ENCODE results near the gene PLG.
"Not testable (repeated sequence)": the region's sequence is repeated elsewhere in the genome, so short reads cannot be mapped to it uniquely, and the experiment has no call there.

Gene PLG

DNA sequence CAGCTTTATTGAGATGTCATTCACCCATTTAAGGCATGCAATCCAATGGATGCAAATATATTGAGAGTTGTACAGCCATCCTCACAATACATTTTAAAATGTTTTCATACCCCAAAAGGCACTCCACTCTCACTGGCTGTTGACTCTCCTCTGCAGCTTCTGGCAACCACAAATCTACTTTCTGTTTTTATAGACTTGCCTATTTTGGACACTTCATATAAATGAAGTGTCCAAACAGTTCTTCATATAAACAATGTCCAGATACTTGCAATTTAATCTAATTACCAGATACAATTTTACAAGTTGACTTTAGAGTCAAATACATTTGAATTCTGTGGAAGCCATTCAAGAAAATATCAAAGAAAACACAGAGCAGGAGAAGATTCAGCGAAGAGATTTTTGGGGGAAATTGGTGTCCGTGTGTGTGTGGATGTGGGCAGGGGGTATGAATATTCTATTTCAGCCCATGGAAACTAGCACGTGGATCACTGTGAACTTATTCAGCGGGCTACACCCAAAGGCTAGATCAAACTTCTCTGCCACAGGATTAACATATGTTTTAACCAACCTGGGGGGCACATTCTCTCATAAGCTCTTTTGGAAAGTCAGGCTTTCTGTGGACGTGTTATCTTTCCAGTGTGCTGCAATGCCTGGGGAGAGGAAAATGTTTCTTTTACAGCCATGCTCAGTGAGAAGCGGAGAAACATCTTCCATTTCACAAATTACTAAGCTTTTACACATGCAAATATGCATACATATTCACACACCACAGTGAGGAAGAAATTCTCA lies 73.9 kb downstream of the PLG start:
- H3K4me3 ChIP-seq (ENCODE audit: control insufficient read depth, low read depth, low read length) = no peak overlapping the region
- TF ChIP-seq, protein P1, sequence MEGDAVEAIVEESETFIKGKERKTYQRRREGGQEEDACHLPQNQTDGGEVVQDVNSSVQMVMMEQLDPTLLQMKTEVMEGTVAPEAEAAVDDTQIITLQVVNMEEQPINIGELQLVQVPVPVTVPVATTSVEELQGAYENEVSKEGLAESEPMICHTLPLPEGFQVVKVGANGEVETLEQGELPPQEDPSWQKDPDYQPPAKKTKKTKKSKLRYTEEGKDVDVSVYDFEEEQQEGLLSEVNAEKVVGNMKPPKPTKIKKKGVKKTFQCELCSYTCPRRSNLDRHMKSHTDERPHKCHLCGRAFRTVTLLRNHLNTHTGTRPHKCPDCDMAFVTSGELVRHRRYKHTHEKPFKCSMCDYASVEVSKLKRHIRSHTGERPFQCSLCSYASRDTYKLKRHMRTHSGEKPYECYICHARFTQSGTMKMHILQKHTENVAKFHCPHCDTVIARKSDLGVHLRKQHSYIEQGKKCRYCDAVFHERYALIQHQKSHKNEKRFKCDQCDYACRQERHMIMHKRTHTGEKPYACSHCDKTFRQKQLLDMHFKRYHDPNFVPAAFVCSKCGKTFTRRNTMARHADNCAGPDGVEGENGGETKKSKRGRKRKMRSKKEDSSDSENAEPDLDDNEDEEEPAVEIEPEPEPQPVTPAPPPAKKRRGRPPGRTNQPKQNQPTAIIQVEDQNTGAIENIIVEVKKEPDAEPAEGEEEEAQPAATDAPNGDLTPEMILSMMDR (IDR thresholded peaks at IDR 0.05; ENCODE audit: control insufficient read depth, insufficient read depth, low read depth, low read length, missing control alignments) = no peak
- DNase-seq (ENCODE audit: low read depth) = no peak

GRCh38 chr6:160779095-160779494 lies 77.1 kb downstream of the PLG start:
- not testable (repeated sequence) for DNase-seq (ENCODE audit: low read depth); H3K4me3 ChIP-seq (ENCODE audit: control insufficient read depth, low read depth, low read length)

DNA sequence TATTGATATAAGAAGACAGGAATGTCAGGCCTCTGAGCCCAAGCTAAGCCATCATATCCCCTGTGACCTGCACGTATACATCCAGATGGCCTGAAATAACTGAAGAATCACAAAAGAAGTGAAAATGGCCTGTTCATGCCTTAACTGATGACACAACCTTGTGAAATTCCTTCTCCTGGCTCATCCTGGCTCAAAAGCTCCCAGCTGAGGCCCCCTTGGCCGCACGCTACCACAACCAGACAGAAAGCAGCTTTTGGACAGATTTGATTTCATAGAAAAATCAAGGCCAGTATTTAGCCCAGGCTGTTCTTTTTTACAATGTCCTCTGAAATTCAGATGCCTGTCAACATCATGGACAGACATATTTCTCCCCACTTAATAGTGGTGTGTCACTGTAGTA lies 78.6 kb downstream of the PLG start:
- not testable (repeated sequence) for DNase-seq (ENCODE audit: low read depth); H3K4me3 ChIP-seq (ENCODE audit: control insufficient read depth, low read depth, low read length)

DNA sequence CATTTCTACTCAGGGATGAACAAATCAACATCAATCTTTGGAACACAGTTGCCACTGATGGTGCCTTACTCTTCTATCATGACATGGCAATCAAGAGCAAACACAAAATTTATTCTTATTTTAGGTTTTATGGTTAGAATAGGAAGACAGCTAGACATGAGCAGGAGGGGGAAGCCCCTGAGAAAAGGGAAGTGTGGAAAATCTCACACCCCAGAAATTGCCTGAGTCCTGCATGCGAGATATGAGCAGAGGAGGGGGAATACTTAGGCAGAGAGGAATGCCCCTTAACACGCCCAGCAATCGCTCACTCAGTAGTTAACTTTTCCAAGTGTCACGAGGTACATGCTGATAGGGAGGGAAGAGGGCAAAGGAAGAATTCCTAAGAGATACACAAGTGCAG lies 79.3 kb downstream of the PLG start:
- no peak overlapping the region for H3K4me3 ChIP-seq (ENCODE audit: control insufficient read depth, low read depth, low read length)

DNA sequence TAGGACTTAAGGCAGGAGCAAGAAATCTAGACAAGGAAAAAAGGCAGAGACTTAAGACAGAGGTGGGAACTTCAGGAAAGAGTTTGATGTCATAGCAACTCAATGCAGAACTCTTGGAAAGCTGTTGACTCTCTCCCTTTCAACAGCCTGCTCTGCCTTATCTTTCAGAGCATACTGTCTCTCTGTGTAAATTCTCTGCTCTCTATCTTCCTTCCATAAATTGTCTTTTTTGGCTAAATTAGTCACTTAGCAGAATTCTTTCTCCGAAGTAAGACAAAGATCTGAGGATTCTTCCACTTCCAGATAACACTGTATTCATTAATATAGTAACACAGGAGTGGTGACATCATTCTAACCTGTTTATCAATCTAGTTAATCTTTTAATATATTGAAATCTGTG lies 80.2 kb downstream of the PLG start:
- DNase-seq (ENCODE audit: low read depth) = no peak
- H3K4me3 ChIP-seq (ENCODE audit: control insufficient read depth, low read depth, low read length) = no peak overlapping the region
- TF ChIP-seq, protein P1 (IDR thresholded peaks at IDR 0.05; ENCODE audit: control insufficient read depth, insufficient read depth, low read depth, low read length, missing control alignments) = no peak

More for the DNA sequence above, 79.3 kb downstream of the PLG start:
- TF ChIP-seq, protein P1 (IDR thresholded peaks at IDR 0.05; ENCODE audit: control insufficient read depth, insufficient read depth, low read depth, low read length, missing control alignments) = no peak
- DNase-seq (ENCODE audit: low read depth) = no peak

- TF ChIP-seq, protein P1 (IDR thresholded peaks at IDR 0.05; ENCODE audit: control insufficient read depth, insufficient read depth, low read depth, low read length, missing control alignments) = no peak
- no peak overlapping the region for H3K4me3 ChIP-seq (ENCODE audit: control insufficient read depth, low read depth, low read length)
- no peak for DNase-seq (ENCODE audit: low read depth)
Measured at GRCh38 chr6:160783741-160784140, 81.7 kb downstream of the PLG start.

DNA sequence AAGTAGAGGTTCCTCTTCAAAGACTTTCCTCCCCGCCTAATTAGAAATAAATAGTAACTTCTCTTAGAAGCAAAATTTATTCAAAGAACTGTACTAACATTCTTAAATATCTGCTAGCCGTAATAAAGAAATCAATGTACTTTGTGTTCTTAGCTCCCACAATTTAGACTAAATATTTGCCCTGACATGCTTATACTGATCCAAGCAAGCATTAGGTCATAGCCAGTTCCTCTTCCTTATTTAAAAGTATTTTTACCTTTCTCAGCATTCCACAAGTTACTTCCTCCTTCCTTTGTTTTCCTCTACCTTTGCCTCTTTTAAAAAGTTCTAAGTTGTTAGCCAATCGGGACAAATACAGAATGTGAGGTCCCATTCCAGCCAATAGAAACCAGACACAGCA lies 86.1 kb downstream of the PLG start:
- DNase-seq (ENCODE audit: low read depth); H3K4me3 ChIP-seq (ENCODE audit: control insufficient read depth, low read depth, low read length): not testable (repeated sequence)

DNA sequence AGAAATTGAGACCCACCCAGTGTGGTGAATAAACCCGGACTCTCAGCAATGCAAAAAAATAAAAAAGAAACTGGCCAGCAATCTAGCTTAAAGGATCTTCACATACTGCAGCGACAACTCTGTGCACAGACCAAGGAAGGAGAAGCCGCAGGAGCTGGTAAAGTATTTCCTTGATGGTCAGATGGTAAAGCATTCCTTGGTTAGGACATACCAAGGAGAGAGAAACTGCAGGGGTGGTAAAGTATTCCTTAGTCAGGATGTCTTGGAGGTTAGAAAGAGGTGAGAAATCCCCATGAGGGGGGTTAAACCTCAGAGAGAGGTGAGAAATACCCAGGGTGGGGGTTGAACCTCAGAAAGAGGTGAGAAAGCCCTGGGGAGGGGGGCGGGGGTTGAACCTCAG lies 86.8 kb downstream of the PLG start:
- TF ChIP-seq, protein P1 (IDR thresholded peaks at IDR 0.05; ENCODE audit: control insufficient read depth, insufficient read depth, low read depth, low read length, missing control alignments) = no peak
- no peak for DNase-seq (ENCODE audit: low read depth)
- no peak overlapping the region for H3K4me3 ChIP-seq (ENCODE audit: control insufficient read depth, low read depth, low read length)
